Measurements from ENCODE around the gene MIB1. TPM values are rescaled to one million over a fixed set of nuclear protein-coding genes. Genes with fewer than 3 reads are reported as not detected.

MIB1 gene
- total RNA-seq, 1 donor from 2014 or later, result 63.8 TPM

- DNase-seq (ENCODE audit: extremely low spot score, unreplicated experiment), result no peak
- H3K9me3 Mint-ChIP-seq (ENCODE audit: unreplicated experiment), result peaks cover 20% of the 10 kb centered on the region
- H3K4me3 Mint-ChIP-seq (ENCODE audit: unreplicated experiment), result no peak overlapping the region
- H3K27ac Mint-ChIP-seq (ENCODE audit: unreplicated experiment), result no peak overlapping the region
- no peak for TF ChIP-seq CTCF (IDR thresholded peaks at IDR 0.05)
- no peaks in the 10 kb centered on the region for H3K4me1 Mint-ChIP-seq (ENCODE audit: unreplicated experiment)
- H3K27me3 Mint-ChIP-seq (ENCODE audit: unreplicated experiment), result no peaks in the 10 kb centered on the region
- peaks cover 41% of the 10 kb centered on the region for H3K36me3 Mint-ChIP-seq (ENCODE audit: unreplicated experiment)
Observed at GRCh38 chr18:21809725-21810124, 69.1 kb downstream of the MIB1 start.

- Mint-ChIP-seq H3K4me1 (ENCODE audit: unreplicated experiment) (no peaks in the 10 kb centered on the region), H3K27me3 (ENCODE audit: unreplicated experiment) (no peaks in the 10 kb centered on the region), H3K36me3 (ENCODE audit: unreplicated experiment) (peaks cover 43% of the 10 kb centered on the region), H3K27ac (ENCODE audit: unreplicated experiment) (no peak overlapping the region), H3K9me3 (ENCODE audit: unreplicated experiment) (peaks cover 4% of the 10 kb centered on the region), H3K4me3 (ENCODE audit: unreplicated experiment) (no peak overlapping the region)
- no peak for TF ChIP-seq CTCF (IDR thresholded peaks at IDR 0.05)
- DNase-seq (ENCODE audit: extremely low spot score, unreplicated experiment), result no peak
Observed at GRCh38 chr18:21815101-21815500, 74.5 kb downstream of the MIB1 start.

GRCh38 chr18:21820033-21820810, 79.6 kb downstream of the MIB1 start:
- H3K9me3 Mint-ChIP-seq (ENCODE audit: unreplicated experiment), result no peaks in the 10 kb centered on the region
- H3K4me3 Mint-ChIP-seq (ENCODE audit: unreplicated experiment), result no peak overlapping the region
- peak; percentile 66 for TF ChIP-seq CTCF (IDR thresholded peaks at IDR 0.05)
- peaks cover 5% of the 10 kb centered on the region for H3K4me1 Mint-ChIP-seq (ENCODE audit: unreplicated experiment)
- no peak for DNase-seq (ENCODE audit: extremely low spot score, unreplicated experiment)
- no peaks in the 10 kb centered on the region for H3K27me3 Mint-ChIP-seq (ENCODE audit: unreplicated experiment)
- peaks cover 39% of the 10 kb centered on the region for H3K36me3 Mint-ChIP-seq (ENCODE audit: unreplicated experiment)
- H3K27ac Mint-ChIP-seq (ENCODE audit: unreplicated experiment), result no peak overlapping the region

GRCh38 chr18:21820811-21821143, 80.2 kb downstream of the MIB1 start:
- Mint-ChIP-seq H3K36me3 (ENCODE audit: unreplicated experiment) (peaks cover 34% of the 10 kb centered on the region), H3K27ac (ENCODE audit: unreplicated experiment) (no peak overlapping the region), H3K4me1 (ENCODE audit: unreplicated experiment) (peaks cover 5% of the 10 kb centered on the region), H3K27me3 (ENCODE audit: unreplicated experiment) (no peaks in the 10 kb centered on the region), H3K4me3 (ENCODE audit: unreplicated experiment) (no peak overlapping the region), H3K9me3 (ENCODE audit: unreplicated experiment) (no peaks in the 10 kb centered on the region)
- DNase-seq (ENCODE audit: extremely low spot score, unreplicated experiment), result no peak
- TF ChIP-seq CTCF (IDR thresholded peaks at IDR 0.05), result no peak

- Mint-ChIP-seq H3K9me3 (ENCODE audit: unreplicated experiment) (no peaks in the 10 kb centered on the region), H3K36me3 (ENCODE audit: unreplicated experiment) (peaks cover 21% of the 10 kb centered on the region), H3K27me3 (ENCODE audit: unreplicated experiment) (no peaks in the 10 kb centered on the region), H3K4me3 (ENCODE audit: unreplicated experiment) (no peak overlapping the region), H3K4me1 (ENCODE audit: unreplicated experiment) (peaks cover 5% of the 10 kb centered on the region), H3K27ac (ENCODE audit: unreplicated experiment) (no peak overlapping the region)
- no peak for TF ChIP-seq CTCF (IDR thresholded peaks at IDR 0.05)
- DNase-seq (ENCODE audit: extremely low spot score, unreplicated experiment), result no peak
Observed at GRCh38 chr18:21823848-21824247, 83.3 kb downstream of the MIB1 start.
